ENCODE results near the gene TMPRSS7.

TMPRSS7 gene

GRCh38 chr3:112034436-112034835, at the start of gene TMPRSS7:
TMPRSS7 (plus strand) TSS chr3:112034736; CDS start chr3:112034846, 110 bp downstream.
- no peak for DNase-seq

DNA sequence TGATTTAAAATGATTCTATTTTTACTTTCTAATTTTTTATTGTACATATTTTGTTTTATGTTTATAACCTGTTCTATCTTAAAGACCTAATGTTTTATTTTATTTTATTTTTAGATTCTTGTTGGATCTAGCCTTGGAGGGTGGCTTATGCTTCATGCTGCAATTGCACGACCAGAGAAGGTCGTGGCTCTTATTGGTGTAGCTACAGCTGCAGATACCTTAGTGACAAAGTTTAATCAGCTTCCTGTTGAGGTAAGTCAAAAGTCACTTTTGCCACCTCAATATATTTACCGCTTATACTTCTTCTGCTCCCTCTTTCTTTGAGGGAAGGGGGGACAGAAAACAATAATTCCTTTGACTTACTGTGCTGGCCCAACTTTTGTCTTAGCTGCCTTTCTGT, 47.7 kb upstream of the TMPRSS7 start:
- DNase-seq: no peak

DNA sequence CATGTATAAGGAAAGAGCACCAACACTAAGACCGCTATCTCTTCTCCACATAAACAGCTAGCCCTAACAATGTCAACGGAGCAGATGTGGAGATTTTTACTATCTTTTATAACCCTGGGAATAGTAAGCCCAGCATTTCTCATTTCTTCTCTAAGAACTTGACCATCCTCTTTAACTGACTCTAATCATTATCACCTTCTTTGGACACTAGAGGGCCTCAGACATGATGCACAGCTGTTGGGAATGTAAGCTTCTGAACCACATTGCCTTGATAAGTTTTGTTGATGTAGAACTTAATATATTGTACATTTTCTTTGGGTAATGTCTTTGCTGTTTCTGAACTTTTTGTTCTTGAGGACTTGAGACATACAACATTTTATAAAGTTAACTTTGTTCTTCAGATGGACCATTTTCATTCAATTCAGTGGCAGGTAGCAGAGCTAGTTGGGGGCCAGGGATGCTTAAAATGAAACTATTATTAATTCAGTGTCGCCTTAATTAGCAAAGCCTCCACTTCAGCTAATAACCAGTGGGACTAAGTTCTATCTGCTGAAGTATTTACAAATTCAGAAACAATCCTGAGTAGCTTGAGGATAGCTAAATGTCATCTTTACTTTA, 45.4 kb upstream of the TMPRSS7 start:
- DNase-seq: peak; percentile 86

- DNase-seq: peak; percentile 50
Observed at GRCh38 chr3:111993038-111993437, 41.5 kb upstream of the TMPRSS7 start.

DNA sequence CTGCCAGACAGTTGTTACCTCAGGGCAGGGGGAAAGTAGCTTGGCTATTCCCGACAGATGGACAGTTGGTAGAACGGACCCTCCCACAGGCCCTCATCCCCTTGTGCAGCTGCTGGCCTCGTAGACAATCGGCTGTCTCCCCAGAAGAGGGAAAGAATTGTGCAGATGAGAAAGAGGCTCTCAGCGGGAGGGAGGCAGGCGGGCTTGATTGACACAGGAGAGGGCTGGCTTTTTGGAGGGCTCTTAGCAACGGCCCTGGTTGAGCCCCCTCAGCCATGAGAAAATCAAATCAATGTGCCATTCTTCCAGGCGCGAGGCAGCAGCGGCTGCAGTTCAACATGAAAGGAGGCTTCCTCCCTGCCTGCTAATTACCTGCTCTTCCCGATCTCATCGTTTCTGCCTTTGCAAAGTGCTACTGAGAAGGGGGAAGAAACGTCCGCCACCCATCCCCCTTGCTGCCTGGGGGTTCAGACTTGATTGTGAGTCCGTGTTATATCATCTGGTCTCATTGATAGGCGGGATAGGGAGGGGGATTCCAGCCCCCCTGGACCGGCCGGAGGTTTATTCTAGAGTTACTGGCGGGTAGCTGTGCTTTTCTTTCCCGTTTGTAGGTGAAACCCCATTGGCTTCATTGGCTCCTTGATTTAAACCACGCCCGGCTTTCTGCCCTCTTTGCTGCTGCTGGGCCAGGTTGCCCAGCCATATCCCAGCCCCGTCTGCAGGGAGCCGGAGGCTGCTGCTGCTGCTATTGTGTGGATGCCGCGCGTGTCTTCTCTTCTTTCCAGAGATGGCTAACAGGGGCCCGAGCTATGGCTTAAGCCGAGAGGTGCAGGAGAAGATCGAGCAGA, 35.7 kb upstream of the TMPRSS7 start, which contains the start of gene TAGLN3:
Gene TAGLN3, plus strand, starts transcription at position 287 of the 848 bp plus-strand sequence. Its CDS starts 501 bp downstream, at position 788.
- peak; percentile 97 for DNase-seq

- DNase-seq: peak; percentile 60
Observed at GRCh38 chr3:111999484-112000324, 34.8 kb upstream of the TMPRSS7 start.

GRCh38 chr3:112000367-112000771, 34.2 kb upstream of the TMPRSS7 start:
- DNase-seq: no peak

GRCh38 chr3:112000966-112001365, 33.6 kb upstream of the TMPRSS7 start:
- peak; percentile 47 for DNase-seq

DNA sequence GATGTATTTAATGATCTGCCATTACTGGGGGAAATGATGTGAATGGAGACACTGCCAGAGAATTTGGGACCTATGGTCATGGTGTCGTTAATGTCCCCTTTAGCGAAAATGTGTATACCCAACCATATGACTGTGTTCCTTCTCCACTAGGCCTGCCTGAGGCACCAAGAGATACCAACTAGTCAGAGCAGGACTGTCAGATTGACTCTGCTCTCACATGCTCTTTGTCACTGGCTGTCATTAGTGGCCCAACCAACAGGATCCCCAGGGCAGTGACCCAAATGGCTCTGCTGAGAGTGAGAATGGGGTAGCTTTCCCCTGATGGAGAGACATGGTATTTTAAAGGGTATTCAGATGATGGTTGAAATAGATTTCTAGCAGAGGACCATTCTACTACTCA, 33.0 kb upstream of the TMPRSS7 start:
- DNase-seq: no peak

- no peak for DNase-seq
Observed at GRCh38 chr3:112002096-112002971, 32.2 kb upstream of the TMPRSS7 start.

GRCh38 chr3:112003321-112004080, 31.0 kb upstream of the TMPRSS7 start:
- no peak for DNase-seq

DNA sequence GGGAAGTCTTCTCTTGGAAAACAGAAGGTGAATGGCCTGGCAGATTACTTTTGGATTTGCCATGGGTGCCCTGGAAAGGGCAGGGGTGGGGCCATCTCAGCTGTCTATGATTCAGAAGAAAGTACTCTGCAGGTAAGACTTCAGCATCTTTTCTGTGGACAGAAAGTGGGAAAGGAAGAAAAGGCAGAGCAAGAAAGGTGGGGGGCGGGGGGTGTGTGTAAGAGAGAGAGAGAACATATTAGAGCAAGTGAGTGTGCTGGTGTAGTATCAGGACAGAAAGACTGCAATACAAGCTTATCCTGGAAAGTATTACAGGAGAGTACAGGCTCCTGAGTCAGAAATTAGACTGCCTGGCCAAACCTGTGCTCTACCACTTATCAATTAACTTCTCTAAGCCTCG, 30.3 kb upstream of the TMPRSS7 start:
- DNase-seq: no peak

DNA sequence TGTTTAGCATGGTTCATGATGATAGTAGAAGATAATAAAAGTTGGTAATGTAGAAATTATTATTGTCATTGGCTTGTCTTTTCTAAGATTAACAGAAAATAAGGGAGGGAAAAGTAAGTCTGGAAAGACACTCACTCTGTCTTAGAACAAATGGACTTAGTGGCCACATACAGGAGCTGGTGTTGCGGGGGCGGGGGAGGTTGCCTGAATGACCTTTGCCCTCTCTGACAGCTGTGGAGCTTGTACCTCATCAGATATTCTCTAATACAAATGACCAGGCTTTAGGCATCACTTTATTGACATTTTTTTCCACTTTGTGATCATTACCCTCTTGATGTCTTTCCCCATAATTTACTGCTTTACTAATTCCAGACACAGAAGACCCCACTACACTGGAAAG, 29.9 kb upstream of the TMPRSS7 start:
- DNase-seq: no peak

DNA sequence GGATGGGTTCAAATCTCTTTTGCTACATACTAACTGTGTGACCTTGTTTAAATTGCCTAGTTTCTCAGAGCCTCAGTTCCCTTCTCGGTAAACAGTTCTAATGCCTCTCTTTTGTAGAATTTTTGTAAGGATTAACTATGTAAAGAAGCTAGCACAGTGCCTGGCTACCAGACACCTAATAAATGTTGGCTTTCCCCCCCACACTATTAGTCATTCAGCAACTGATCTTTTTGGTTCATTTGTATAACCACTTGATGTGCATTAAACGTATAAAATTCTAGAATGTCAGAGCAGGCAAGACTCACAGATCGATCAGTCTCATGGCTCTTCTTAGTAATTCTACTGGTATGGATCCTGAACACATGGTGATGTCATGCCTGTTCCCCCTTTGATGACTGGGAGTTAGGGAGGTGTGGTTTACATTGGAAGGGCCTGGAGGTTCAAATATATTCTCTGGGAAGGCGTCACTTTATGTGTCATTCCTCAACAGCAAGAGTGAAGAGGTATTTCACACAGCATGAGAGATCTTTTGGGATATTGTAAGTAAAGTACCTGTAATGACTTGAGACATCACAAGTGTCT, 29.4 kb upstream of the TMPRSS7 start:
- no peak for DNase-seq

GRCh38 chr3:112007633-112008032, 26.9 kb upstream of the TMPRSS7 start:
- no peak for DNase-seq

DNA sequence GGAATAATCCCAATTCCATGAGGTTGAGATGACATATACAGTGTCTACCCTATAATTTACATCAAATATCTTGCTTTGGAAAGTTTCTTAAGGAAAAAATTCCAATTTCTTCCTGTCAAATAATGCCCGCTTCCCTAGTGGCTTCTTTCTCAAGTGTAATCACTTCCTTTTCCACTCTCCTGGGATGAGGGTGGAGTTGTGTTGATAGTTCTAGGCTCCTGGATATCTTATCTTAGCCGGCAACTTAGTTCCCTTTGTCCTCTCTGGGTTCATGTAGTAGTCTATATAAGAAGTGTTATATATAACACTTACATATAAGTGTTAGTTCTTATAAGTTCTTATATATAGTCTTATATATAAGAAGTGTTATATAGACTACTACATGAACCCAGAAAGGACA, 24.9 kb upstream of the TMPRSS7 start:
- no peak for DNase-seq

- DNase-seq: peak; percentile 58
Observed at GRCh38 chr3:112010636-112011035, 23.9 kb upstream of the TMPRSS7 start.

- no peak for DNase-seq
Observed at GRCh38 chr3:112011376-112011940, 23.1 kb upstream of the TMPRSS7 start.

DNA sequence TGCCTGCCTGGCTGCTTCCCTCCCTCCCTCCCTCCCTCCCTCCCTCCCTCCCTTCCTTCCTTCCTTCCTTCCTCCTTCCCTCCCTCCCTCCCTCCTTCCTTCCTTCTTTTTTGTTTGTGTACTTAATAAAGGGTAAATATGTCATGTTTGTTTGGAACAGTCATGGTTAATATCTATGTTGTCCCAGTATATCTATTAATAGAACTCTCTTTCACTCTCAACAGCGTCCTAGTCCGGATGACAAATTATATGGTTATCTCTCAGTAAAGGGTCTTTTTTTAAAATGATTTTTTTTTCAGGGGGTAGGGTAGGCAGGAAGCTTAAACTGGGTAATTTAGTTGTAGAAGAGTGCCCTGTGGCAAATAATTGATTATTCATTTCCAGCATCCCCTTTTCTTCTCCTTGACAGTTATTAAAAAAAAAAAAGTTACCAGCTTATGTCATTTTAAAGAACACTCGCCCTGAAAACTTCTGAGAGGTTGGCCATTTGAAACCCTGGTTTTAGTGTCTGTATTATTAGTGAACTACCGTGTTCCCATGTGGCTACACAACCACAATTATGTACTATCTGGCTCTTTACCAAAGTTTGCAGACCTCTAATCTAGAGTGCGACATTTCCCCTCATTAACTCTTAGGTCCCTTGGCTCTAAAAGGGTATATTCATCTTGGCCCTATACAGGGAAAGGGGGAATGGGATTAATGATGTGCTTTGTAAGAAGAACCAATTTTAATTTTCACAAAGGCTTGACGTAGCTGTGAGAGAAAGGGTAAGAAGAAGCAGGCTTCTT, 22.1 kb upstream of the TMPRSS7 start:
- DNase-seq: no peak
